Measurements from ENCODE around the gene SNRNP48. TPM values are rescaled to one million over a fixed set of nuclear protein-coding genes. Genes with fewer than 3 reads are reported as not detected.

SNRNP48 gene
- total RNA-seq, 4 donors from 2014 or later, result 10.2 to 39.7 (median 14.6) TPM

GRCh38 chr6:7585287-7585930 is 4.6 kb upstream of the SNRNP48 start:
- no peak for DNase-seq
- Histone ChIP-seq H3K9me3 (no peaks in the 10 kb centered on the region), H3K27ac (no peak overlapping the region), H3K4me3 (no peak overlapping the region), H3K27me3 (no peaks in the 10 kb centered on the region), H3K36me3 (no peaks in the 10 kb centered on the region), H3K4me1 (no peaks in the 10 kb centered on the region)
- TF ChIP-seq POLR2A (IDR thresholded peaks at IDR 0.05), result no peak
- TF ChIP-seq CTCF (IDR thresholded peaks at IDR 0.05), result no peak
- intact Hi-C loops (cut with DNase I; ENCODE audit: low total_unique reads), result no loop called here

DNA sequence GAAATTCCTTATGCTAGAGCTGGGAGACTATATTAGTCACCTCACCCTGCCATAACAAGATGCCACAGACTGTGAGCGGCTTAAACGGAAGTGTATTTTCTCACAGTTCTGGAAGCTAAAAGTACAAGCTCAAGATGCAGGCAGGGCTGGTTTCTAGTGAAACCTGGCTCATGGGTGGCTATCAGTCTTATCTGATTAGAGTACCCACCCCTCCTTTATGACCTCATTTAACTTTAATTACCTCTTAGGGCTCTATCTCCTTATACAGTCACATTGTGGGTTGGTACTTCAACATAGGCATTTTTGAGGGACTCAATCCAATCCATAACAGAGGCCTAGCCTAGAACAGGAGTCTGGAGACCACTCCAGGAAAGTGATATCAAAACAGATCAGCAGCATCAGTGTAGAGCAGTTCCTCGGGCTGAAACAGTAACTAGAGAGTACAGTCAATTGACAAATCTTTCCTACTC is 2.3 kb upstream of the SNRNP48 start:
- Histone ChIP-seq H3K4me3 (no peak overlapping the region), H3K4me1 (peaks cover 0 to 4% of the 10 kb centered on the region in 2 donors), H3K27ac (no peak overlapping the region), H3K36me3 (no peaks in the 10 kb centered on the region), H3K27me3 (no peaks in the 10 kb centered on the region), H3K9me3 (no peaks in the 10 kb centered on the region)
- intact Hi-C loops (cut with DNase I; ENCODE audit: low total_unique reads), result no loop called here
- DNase-seq, result no peak
- TF ChIP-seq CTCF (IDR thresholded peaks at IDR 0.05) (no peak), POLR2A (IDR thresholded peaks at IDR 0.05) (no peak)

DNA sequence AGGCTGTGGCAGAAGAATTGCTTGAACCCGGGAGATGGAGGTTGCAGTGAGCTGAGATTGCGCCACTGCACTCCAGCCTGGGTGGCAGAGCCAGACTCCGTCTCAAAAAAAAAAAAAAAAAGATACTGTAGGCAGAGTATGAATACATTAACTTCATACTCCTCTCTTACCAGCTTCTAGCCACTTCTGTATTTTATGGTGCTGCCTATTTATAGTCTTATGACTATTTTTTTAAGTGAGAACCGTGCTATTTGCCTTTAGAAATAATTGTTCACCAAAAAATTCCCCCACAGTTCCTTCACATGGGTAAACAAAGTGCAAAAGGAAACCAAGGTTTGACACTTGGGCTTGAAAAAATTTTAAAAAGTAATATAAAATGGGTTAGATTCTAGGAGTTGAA is 1.5 kb upstream of the SNRNP48 start:
- Histone ChIP-seq H3K36me3 (no peaks in the 10 kb centered on the region), H3K27ac (peak overlapping the region in 1 of 2 donors; percentile 15), H3K27me3 (no peaks in the 10 kb centered on the region), H3K4me1 (peaks cover 0 to 4% of the 10 kb centered on the region in 2 donors), H3K9me3 (no peaks in the 10 kb centered on the region), H3K4me3 (no peak overlapping the region)
- intact Hi-C loops (cut with DNase I; ENCODE audit: low total_unique reads), result no loop called here
- TF ChIP-seq CTCF (IDR thresholded peaks at IDR 0.05), result no peak
- no peak for TF ChIP-seq POLR2A (IDR thresholded peaks at IDR 0.05)
- no peak for DNase-seq

DNA sequence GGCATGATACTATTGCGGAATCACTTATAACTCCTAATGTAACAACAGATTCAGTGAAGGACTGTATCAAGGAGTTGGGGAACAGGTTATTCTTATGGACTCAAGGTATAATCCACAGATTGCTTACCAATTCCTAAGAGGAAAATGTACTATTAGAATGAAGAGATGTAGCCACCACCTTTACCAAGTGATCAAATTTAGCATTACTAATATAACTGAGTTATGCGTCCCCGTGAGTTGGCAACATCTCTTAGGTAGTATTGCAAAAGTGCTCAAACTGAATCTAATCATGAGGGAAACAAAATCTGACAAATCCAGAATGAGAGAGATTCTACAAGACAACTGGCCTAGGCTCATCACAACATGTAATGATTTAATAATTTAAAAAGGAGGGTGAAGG is 777 bp upstream of the SNRNP48 start:
- Histone ChIP-seq H3K4me1 (peaks cover 0 to 4% of the 10 kb centered on the region in 2 donors), H3K27me3 (no peaks in the 10 kb centered on the region), H3K4me3 (peak overlapping the region in 1 of 2 donors; percentile 80), H3K36me3 (no peaks in the 10 kb centered on the region), H3K27ac (peak overlapping the region in 1 of 2 donors; percentile 78), H3K9me3 (no peaks in the 10 kb centered on the region)
- TF ChIP-seq POLR2A (IDR thresholded peaks at IDR 0.05) (no peak), CTCF (IDR thresholded peaks at IDR 0.05) (no peak)
- DNase-seq, result no peak
- intact Hi-C loops (cut with DNase I; ENCODE audit: low total_unique reads), result no loop called here

GRCh38 chr6:7590918-7591302 is 912 bp downstream of the SNRNP48 start:
- Histone ChIP-seq H3K4me3 (peak overlapping the region; percentile 80 to 96), H3K36me3 (no peaks in the 10 kb centered on the region), H3K27ac (peak overlapping the region in 1 of 2 donors; percentile 79), H3K27me3 (no peaks in the 10 kb centered on the region), H3K9me3 (no peaks in the 10 kb centered on the region), H3K4me1 (peaks cover 0 to 4% of the 10 kb centered on the region in 2 donors)
- DNase-seq, result no peak
- intact Hi-C loops (cut with DNase I; ENCODE audit: low total_unique reads), result no loop called here
- TF ChIP-seq POLR2A (IDR thresholded peaks at IDR 0.05) (no peak), CTCF (IDR thresholded peaks at IDR 0.05) (no peak)

Measured in uterus (tissue), 4 donors.